Mononuclear cell (primary cell): ENCODE data around the gene AMOTL1. TPM values are rescaled to one million over a fixed set of nuclear protein-coding genes. Genes with fewer than 3 reads are reported as not detected.

ENCODE experiments used
- H3K27me3 ChIP-seq: 2 replicates; pipeline ENCODE4 v1.6.0; 2011; ENCODE audit warnings: low read length, control low read depth; ENCODE audit not compliant: insufficient read depth
- H3K4me1 ChIP-seq: 2 replicates; pipeline ENCODE4 v1.5.1; 2011; ENCODE audit warnings: mild to moderate bottlenecking, low read length, control low read depth; ENCODE audit not compliant: insufficient read depth
- H3K4me3 ChIP-seq: 2 replicates; pipeline ENCODE4 v1.5.1; 2011; ENCODE audit warnings: mild to moderate bottlenecking, low read length, moderate library complexity
- H3K9me3 ChIP-seq: 2 replicates; pipeline ENCODE4 v1.5.1; 2011; ENCODE audit warnings: low read depth, mild to moderate bottlenecking, control low read depth, low read length
- total RNA-seq: library from RNA; depleted of rRNA; stranded (reverse); fragments of >200 nt; gene quantifications from one replicate; pipeline ENCODE4 v1.2.3, GENCODE V29; 2012

AMOTL1 gene
- total RNA-seq, 1 donor = 0.94 TPM

GRCh38 chr11:94735907-94736306, 32.2 kb upstream of the AMOTL1 start:
- H3K27me3 ChIP-seq = peaks cover 31% of the 10 kb centered on the region
- no peak overlapping the region for H3K4me3 ChIP-seq
- no peaks in the 10 kb centered on the region for H3K9me3 ChIP-seq
- H3K4me1 ChIP-seq = peaks cover 10% of the 10 kb centered on the region

- H3K27me3 ChIP-seq = peaks cover 41% of the 10 kb centered on the region
- no peak overlapping the region for H3K4me3 ChIP-seq
- H3K9me3 ChIP-seq = no peaks in the 10 kb centered on the region
- H3K4me1 ChIP-seq = peaks cover 16% of the 10 kb centered on the region
These were observed 31.0 kb upstream of the AMOTL1 start for GRCh38 chr11:94737171-94737611.

DNA sequence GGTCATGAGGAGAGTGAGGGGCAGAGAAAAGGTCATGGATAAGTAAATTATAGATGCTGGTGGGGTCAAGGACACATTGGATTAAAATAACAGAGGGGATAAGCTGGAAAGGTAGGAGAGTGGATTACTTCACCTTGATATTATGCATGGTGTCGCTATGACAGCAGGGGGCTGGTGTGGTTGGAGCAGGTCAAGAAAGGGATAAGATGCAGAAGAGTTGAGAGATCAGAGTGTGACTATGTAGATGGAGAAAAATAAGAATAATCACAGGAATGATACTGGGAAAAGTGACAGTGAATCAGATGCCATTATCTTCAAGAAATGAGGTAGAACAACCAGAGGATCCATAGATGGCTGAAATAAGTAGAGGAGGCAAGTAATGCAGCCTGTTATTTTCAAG, 29.4 kb upstream of the AMOTL1 start:
- peaks cover 16% of the 10 kb centered on the region for H3K4me1 ChIP-seq
- no peak overlapping the region for H3K4me3 ChIP-seq
- peaks cover 44% of the 10 kb centered on the region for H3K27me3 ChIP-seq
- no peaks in the 10 kb centered on the region for H3K9me3 ChIP-seq

GRCh38 chr11:94739331-94739730, 28.8 kb upstream of the AMOTL1 start:
- H3K4me3 ChIP-seq = no peak overlapping the region
- H3K27me3 ChIP-seq = peaks cover 44% of the 10 kb centered on the region
- H3K9me3 ChIP-seq = no peaks in the 10 kb centered on the region
- H3K4me1 ChIP-seq = peaks cover 16% of the 10 kb centered on the region

DNA sequence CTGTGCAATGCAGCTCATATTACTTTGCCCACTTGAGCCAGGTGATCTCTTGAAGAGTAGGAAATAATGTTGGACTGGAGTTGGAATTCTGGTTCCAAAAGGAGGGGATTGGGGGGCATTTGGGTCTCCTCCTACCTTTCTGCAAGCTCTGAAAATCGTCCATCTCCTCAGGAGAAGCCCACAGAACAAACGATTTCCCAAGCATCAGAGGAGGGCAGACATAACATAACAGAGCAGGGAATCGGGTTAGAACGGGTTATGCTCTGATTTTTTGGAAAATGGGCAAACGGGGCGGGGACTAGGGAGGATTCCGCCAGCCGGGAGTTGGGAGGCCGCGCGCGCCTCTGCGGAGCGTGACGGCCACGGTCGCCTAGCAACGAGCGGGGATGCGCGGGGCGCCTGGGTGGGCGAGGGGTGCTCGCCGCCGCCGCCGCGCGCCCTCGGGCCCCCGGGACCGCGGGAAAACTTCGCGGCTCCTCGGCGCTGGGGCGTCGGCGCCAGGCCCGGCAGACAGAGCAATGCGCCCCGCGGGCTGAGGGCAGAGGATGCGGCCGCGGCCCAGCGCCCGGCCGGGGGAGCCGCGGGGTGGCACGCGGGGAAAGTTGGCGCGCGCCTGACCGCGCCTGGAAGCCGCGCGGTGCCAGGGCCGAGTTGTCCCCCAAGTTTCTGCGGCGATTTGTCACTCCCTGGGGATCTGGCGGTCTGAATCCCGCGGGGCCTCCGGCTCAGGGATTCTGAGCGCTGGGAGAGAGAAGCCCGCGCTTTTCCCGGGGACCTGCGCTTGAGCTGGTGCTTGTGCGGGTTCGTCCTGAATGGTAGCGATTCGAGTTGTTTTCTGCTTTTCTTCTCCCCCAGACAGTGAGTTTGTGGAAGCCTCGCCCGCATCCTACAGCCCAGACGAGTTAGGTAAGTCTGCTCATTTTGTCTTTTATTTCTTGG, 27.8 kb upstream of the AMOTL1 start:
- Histone ChIP-seq H3K9me3 (no peaks in the 10 kb centered on the region), H3K4me3 (no peak overlapping the region), H3K4me1 (peaks cover 16% of the 10 kb centered on the region), H3K27me3 (peaks cover 44% of the 10 kb centered on the region)

- Histone ChIP-seq H3K9me3 (no peaks in the 10 kb centered on the region), H3K4me1 (peaks cover 16% of the 10 kb centered on the region), H3K4me3 (no peak overlapping the region), H3K27me3 (peaks cover 44% of the 10 kb centered on the region)
These were observed 27.0 kb upstream of the AMOTL1 start for GRCh38 chr11:94741022-94741679.

GRCh38 chr11:94742665-94743064, 25.5 kb upstream of the AMOTL1 start:
- Histone ChIP-seq H3K4me1 (peaks cover 16% of the 10 kb centered on the region), H3K4me3 (no peak overlapping the region), H3K9me3 (no peaks in the 10 kb centered on the region), H3K27me3 (peaks cover 42% of the 10 kb centered on the region)

GRCh38 chr11:94746721-94747120, 21.4 kb upstream of the AMOTL1 start:
- Histone ChIP-seq H3K9me3 (no peaks in the 10 kb centered on the region), H3K4me1 (no peaks in the 10 kb centered on the region), H3K27me3 (peaks cover 5% of the 10 kb centered on the region), H3K4me3 (no peak overlapping the region)

GRCh38 chr11:94747146-94747545, 21.0 kb upstream of the AMOTL1 start:
- H3K27me3 ChIP-seq = peaks cover 3% of the 10 kb centered on the region
- H3K4me1 ChIP-seq = no peaks in the 10 kb centered on the region
- H3K9me3 ChIP-seq = no peaks in the 10 kb centered on the region
- H3K4me3 ChIP-seq = no peak overlapping the region

DNA sequence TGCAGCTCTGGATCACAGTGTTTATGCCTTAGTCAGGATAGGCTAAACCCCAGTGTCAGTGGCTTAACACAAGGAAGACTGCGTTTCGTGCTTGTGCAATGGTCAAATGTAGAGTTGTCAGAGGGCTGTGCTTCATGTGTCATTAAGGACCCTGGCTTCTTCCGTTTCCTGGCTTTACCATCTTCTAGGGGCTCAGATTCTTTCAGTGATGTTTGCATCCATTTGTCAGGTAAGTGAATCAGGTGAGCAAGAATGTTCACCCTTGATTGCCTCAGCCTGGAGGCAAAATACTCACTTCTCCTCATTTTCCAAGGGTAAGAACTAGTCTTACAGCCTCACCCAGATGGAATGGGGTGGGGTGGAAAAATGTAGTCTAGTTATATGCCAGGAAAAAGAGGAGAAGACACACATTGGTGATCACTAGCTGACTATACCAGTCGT, 20.5 kb upstream of the AMOTL1 start:
- Histone ChIP-seq H3K4me1 (no peaks in the 10 kb centered on the region), H3K27me3 (peaks cover 3% of the 10 kb centered on the region), H3K9me3 (no peaks in the 10 kb centered on the region), H3K4me3 (no peak overlapping the region)

DNA sequence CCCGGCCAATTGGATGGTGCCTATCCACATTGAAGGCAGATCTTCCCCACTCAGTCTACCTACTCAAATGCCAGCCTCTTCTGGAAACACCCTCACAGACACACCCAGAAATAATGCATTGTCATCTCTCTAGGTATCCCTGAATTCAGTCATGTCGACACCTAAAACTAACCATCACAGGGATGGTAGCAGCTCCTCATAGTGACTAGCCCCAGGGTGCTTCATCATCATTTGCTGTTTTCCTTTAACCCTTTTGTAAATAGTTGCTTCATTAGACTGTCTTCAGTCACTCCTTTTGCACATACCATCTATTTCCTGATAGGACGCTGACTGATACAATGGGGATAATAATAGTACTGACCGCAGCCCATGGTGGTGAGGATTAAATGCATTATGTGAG, 18.8 kb upstream of the AMOTL1 start:
- Histone ChIP-seq H3K4me3 (no peak overlapping the region), H3K4me1 (no peaks in the 10 kb centered on the region), H3K9me3 (no peaks in the 10 kb centered on the region), H3K27me3 (peaks cover 3% of the 10 kb centered on the region)

DNA sequence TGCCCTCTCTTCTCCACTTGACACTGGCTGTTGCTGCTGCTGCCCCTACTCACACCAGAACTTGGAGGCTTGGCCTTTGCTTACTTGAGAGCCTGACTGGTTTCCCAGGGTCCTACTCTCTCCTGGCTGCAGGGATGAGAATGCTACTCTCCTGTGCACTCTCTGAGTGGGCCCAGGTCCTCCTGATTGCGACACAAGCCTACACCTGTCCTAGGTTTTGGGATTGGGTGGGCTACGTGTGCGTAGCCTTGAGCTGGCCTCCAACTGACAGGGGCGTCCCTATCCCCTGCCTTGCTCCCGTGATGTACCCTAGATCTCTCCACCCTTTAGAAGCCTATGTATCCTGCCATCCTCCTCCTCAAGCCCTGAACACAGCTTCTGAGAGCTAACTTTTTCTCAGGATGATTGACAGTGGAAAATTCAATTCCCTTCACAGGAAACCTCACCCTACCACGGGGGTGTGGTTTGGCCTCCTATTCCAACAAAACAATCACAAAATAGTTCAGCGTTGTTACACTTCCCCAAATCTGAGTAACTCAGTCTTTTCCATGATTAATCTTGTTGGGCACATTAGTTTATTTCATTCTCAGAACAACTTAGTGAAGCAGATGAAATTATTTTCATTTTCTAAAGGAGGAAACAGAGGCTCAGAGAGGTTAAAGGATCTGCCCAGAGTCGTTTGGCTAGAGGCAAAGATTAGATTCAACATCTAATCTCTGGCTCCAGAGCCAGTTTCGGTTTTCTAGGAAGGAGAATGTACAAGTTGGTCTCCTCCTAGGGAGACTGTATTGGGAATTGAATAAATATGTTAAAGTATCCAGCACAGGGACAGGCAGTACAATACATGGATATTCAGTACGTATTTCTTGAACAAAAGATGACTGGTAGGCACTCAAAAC, 17.6 kb upstream of the AMOTL1 start:
- Histone ChIP-seq H3K4me3 (no peak overlapping the region), H3K9me3 (no peaks in the 10 kb centered on the region), H3K27me3 (peaks cover 3% of the 10 kb centered on the region), H3K4me1 (no peaks in the 10 kb centered on the region)

GRCh38 chr11:94751218-94751609, 16.9 kb upstream of the AMOTL1 start:
- Histone ChIP-seq H3K9me3 (no peaks in the 10 kb centered on the region), H3K4me3 (no peak overlapping the region), H3K4me1 (no peaks in the 10 kb centered on the region), H3K27me3 (peaks cover 3% of the 10 kb centered on the region)

DNA sequence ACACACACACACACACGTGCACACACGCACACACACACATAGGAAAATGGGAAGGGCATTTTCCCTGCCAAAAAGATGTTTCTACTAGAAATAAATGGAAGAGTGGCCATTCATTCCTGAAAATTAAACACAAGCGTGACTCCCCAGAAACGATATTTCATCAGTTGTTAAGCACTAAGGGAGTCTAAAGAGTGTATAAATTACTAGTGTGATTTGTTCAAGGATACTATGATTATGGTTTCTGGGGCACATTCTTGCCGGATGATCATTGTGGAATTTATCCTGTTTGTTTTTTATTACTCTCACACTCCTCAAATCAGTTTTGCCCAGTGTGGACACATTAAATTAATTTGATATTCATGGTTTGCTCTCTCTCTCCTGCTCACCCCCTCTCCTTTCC, 16.4 kb upstream of the AMOTL1 start:
- peaks cover 3% of the 10 kb centered on the region for H3K27me3 ChIP-seq
- no peaks in the 10 kb centered on the region for H3K9me3 ChIP-seq
- no peaks in the 10 kb centered on the region for H3K4me1 ChIP-seq
- H3K4me3 ChIP-seq = no peak overlapping the region

DNA sequence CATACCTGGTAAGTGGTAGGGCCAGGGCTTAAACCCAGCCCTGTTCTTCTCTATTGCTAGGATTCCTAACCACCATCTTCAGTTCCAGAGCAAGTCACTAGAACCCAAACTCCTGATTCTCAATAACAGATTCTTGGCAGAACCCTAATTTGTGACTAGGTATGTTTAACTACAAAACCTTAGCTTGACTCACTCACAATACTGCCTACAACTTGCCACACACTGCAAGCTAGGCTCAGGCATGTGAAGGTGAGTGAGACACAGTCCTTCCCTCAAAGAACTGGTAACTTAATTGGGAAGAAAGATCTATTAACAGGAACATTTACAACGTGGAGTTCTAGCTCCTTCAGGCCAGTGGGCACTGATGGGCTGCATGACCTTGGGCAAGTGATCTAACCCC, 14.5 kb upstream of the AMOTL1 start:
- H3K4me1 ChIP-seq = no peaks in the 10 kb centered on the region
- peaks cover 3% of the 10 kb centered on the region for H3K27me3 ChIP-seq
- no peaks in the 10 kb centered on the region for H3K9me3 ChIP-seq
- no peak overlapping the region for H3K4me3 ChIP-seq
